HG03045 (cell line): ENCODE data around the gene ZDBF2.
"Not testable (repeated sequence)": the region's sequence is repeated elsewhere in the genome, so short reads cannot be mapped to it uniquely, and the experiment has no call there.

Source experiments
- ATAC-seq: cut with Tn5 transposase; IDR thresholded peaks from one replicate; pipeline ENCODE4 v1.9.1; 2021; ENCODE audit warnings: mild to moderate bottlenecking, moderate library complexity; ENCODE audit not compliant: unreplicated experiment

The ZDBF2 gene

GRCh38 chr2:206274434-206275311, at the start of gene ZDBF2:
Gene ZDBF2, plus strand, starts transcription at chr2:206274663. Its CDS starts 7,187 bp downstream, at chr2:206281850.
- ATAC-seq, result peak; percentile 90

GRCh38 chr2:206225435-206226232, 48.8 kb upstream of the ZDBF2 start:
- peak; percentile 82 for ATAC-seq

- not testable (repeated sequence) for ATAC-seq
Measured at GRCh38 chr2:206228636-206229035, 45.8 kb upstream of the ZDBF2 start.

- no peak for ATAC-seq
Measured at GRCh38 chr2:206229642-206230041, 44.8 kb upstream of the ZDBF2 start.

- ATAC-seq, result no peak
Measured at GRCh38 chr2:206230060-206230762, 44.3 kb upstream of the ZDBF2 start.

GRCh38 chr2:206231669-206232286, 42.7 kb upstream of the ZDBF2 start:
- no peak for ATAC-seq

GRCh38 chr2:206232287-206233035, 42.0 kb upstream of the ZDBF2 start:
- ATAC-seq, result no peak

GRCh38 chr2:206239157-206239556, 35.3 kb upstream of the ZDBF2 start:
- no peak for ATAC-seq

- ATAC-seq, result no peak
Measured at GRCh38 chr2:206240327-206240726, 34.1 kb upstream of the ZDBF2 start.

- no peak for ATAC-seq
Measured at GRCh38 chr2:206241736-206242135, 32.7 kb upstream of the ZDBF2 start.

- no peak for ATAC-seq
Measured at GRCh38 chr2:206245265-206245672, 29.2 kb upstream of the ZDBF2 start.

- ATAC-seq, result peak; percentile 43
Measured at GRCh38 chr2:206250041-206250897, 24.2 kb upstream of the ZDBF2 start.

- no peak for ATAC-seq
Measured at GRCh38 chr2:206253125-206253776, 21.2 kb upstream of the ZDBF2 start.

- no peak for ATAC-seq
Measured at GRCh38 chr2:206253777-206254166, 20.7 kb upstream of the ZDBF2 start.

GRCh38 chr2:206255003-206255402, 19.5 kb upstream of the ZDBF2 start:
- no peak for ATAC-seq

- no peak for ATAC-seq
Measured at GRCh38 chr2:206256706-206257205, 17.7 kb upstream of the ZDBF2 start.

GRCh38 chr2:206257350-206257749, 17.1 kb upstream of the ZDBF2 start:
- no peak for ATAC-seq

- ATAC-seq, result no peak
Measured at GRCh38 chr2:206257861-206258260, 16.6 kb upstream of the ZDBF2 start.
